ENCODE data around the gene ICAM3. TPM values are rescaled to one million over a fixed set of nuclear protein-coding genes. Genes with fewer than 3 reads are reported as not detected.
A peak's percentile ranks its signal among the peaks of the same experiment; 100 is the strongest.

The ICAM3 gene
- total and polyA plus RNA-seq, 10 of the 15 experiments (the other 5 are each of a cell fraction or from before 2014, with no cell fraction given) = 5.5 to 152 (median 90.7) TPM

DNA sequence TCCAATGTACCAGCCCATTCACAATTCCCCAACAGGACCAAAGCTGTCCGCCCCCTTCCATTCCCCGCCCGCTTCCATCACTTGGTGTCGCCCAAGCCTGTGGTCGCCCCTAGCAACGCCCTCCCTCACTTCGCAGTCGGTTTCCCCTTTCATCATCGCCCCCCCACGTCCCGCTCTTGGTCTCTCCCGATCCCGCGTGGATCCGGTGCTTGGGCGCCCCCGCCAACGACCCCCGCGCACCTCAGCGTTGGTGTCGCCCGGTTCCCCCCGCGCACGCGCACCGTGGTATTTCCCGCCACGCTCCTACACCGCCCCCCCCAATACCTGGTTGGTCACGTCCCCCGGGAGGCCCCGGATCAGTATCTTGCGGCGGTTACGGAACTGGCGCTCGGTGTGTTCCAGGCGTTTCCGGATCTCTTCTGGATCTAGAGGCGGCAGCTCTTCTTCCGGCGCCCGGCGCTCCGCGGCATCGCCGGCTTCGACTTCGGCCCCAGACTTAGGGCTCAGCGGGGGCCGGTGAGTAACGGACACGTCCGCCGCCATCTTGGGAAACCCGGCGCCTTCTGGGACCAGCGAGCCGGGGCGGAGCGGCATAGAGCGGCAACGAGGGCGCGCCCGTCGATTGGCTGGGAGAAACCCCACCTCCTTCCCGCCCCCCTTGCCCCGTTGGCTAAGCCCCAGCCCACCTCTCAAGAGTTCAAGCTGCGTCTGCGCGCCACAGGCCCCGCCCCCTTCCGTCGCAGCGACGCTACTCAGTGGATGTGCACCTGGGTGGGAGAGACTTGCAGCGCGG is 6.3 kb downstream of the ICAM3 start, which contains the start of gene RAVER1:
Gene RAVER1 (minus strand): TSS at position 565 of the 793 bp plus-strand sequence. CDS start 22 bp downstream, at position 543.
- FAIRE-seq = peak; percentile 99
- in situ Hi-C loops (cut with MboI) = no loop called here
- TF ChIP-seq MEF2A (IDR thresholded peaks at IDR 0.05; ENCODE audit: insufficient read depth, low read depth, low read length) = no peak
- peak; percentile 35; the same call in 1 of the 2 replicates for TF ChIP-seq STAT1 (conservative IDR thresholded peaks at IDR 0.05)
- no peak for TF ChIP-seq ZSCAN29 (IDR thresholded peaks at IDR 0.05)
- peak; percentile 96 for TF ChIP-seq POLR2A (IDR thresholded peaks at IDR 0.05; ENCODE audit: low read depth, low read length)
- TF ChIP-seq, protein P1, sequence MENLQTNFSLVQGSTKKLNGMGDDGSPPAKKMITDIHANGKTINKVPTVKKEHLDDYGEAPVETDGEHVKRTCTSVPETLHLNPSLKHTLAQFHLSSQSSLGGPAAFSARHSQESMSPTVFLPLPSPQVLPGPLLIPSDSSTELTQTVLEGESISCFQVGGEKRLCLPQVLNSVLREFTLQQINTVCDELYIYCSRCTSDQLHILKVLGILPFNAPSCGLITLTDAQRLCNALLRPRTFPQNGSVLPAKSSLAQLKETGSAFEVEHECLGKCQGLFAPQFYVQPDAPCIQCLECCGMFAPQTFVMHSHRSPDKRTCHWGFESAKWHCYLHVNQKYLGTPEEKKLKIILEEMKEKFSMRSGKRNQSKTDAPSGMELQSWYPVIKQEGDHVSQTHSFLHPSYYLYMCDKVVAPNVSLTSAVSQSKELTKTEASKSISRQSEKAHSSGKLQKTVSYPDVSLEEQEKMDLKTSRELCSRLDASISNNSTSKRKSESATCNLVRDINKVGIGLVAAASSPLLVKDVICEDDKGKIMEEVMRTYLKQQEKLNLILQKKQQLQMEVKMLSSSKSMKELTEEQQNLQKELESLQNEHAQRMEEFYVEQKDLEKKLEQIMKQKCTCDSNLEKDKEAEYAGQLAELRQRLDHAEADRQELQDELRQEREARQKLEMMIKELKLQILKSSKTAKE (IDR thresholded peaks at IDR 0.05; ENCODE audit: low read depth, poor library complexity, severe bottlenecking) = peak; percentile 63
- peak; percentile 92 to 96 for TF ChIP-seq BHLHE40 (IDR thresholded peaks at IDR 0.05; ENCODE audit: borderline replicate concordance in 1 of 2, low read depth in 2 of 2, low read length in 1 of 2)
- no peak for TF ChIP-seq TBL1XR1 (IDR thresholded peaks at IDR 0.05; ENCODE audit: low read depth, low read length)
- peak; percentile 75 for TF ChIP-seq NRF1 (conservative IDR thresholded peaks at IDR 0.05; ENCODE audit: low read depth, low read length)
- TF ChIP-seq, protein P2, sequence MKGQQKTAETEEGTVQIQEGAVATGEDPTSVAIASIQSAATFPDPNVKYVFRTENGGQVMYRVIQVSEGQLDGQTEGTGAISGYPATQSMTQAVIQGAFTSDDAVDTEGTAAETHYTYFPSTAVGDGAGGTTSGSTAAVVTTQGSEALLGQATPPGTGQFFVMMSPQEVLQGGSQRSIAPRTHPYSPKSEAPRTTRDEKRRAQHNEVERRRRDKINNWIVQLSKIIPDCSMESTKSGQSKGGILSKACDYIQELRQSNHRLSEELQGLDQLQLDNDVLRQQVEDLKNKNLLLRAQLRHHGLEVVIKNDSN (IDR thresholded peaks at IDR 0.05; ENCODE audit: borderline replicate concordance, extremely low read length, insufficient read depth, low read depth, low read length) = peak; percentile 18
- no peak for TF ChIP-seq SIX5 (IDR thresholded peaks at IDR 0.05; ENCODE audit: low read depth, low read length, severe bottlenecking)
- TF ChIP-seq, protein P3, sequence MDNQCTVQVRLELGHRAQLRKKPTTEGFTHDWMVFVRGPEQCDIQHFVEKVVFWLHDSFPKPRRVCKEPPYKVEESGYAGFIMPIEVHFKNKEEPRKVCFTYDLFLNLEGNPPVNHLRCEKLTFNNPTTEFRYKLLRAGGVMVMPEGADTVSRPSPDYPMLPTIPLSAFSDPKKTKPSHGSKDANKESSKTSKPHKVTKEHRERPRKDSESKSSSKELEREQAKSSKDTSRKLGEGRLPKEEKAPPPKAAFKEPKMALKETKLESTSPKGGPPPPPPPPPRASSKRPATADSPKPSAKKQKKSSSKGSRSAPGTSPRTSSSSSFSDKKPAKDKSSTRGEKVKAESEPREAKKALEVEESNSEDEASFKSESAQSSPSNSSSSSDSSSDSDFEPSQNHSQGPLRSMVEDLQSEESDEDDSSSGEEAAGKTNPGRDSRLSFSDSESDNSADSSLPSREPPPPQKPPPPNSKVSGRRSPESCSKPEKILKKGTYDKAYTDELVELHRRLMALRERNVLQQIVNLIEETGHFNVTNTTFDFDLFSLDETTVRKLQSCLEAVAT (IDR thresholded peaks at IDR 0.05) = peak; percentile 80
- TF ChIP-seq KLF5 (IDR thresholded peaks at IDR 0.05; ENCODE audit: partially characterized antibody) = peak; percentile 98
- peak; percentile 62; the same call in 1 of the 2 replicates for TF ChIP-seq MAX (IDR thresholded peaks at IDR 0.05; ENCODE audit: low read depth, low read length)
- TF ChIP-seq, protein P4, sequence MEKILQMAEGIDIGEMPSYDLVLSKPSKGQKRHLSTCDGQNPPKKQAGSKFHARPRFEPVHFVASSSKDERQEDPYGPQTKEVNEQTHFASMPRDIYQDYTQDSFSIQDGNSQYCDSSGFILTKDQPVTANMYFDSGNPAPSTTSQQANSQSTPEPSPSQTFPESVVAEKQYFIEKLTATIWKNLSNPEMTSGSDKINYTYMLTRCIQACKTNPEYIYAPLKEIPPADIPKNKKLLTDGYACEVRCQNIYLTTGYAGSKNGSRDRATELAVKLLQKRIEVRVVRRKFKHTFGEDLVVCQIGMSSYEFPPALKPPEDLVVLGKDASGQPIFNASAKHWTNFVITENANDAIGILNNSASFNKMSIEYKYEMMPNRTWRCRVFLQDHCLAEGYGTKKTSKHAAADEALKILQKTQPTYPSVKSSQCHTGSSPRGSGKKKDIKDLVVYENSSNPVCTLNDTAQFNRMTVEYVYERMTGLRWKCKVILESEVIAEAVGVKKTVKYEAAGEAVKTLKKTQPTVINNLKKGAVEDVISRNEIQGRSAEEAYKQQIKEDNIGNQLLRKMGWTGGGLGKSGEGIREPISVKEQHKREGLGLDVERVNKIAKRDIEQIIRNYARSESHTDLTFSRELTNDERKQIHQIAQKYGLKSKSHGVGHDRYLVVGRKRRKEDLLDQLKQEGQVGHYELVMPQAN (conservative IDR thresholded peaks at IDR 0.05) = peak; percentile 89
- TF ChIP-seq DPF2 (IDR thresholded peaks at IDR 0.05) = peak; percentile 72

More for the DNA sequence above, 6.3 kb downstream of the ICAM3 start, which contains the start of gene RAVER1:
- POLR2A ChIA-PET = interaction anchor here (0.6 to 1.8 kb wide), 7 partner anchors 9 to 507 kb away, joined by 3 to 11 read pairs (median 6); partner anchors contain the start of gene ICAM5
- SMC1A ChIA-PET (ENCODE audit: uncharacterized antibody, unreplicated experiment) = interaction anchor here (0.9 to 2.5 kb wide), 7 partner anchors 8 to 73 kb away, joined by 3 to 11 read pairs (median 4); partner anchors contain the start of genes ICAM1, ICAM4 and TYK2
- Histone ChIP-seq H3K79me2 (ENCODE audit: control insufficient read depth, insufficient read depth, low read length) (peaks cover 38% of the 10 kb centered on the region), H3K4me3 (peak within 1 kb of the TSS; percentile 100), H3K36me3 (ENCODE audit: control insufficient read depth in 2 of 2, insufficient read depth in 2 of 2, low read length in 1 of 2) (peaks cover 11 to 25% of the 10 kb centered on the region in 2 experiments), H3K9ac (ENCODE audit: control insufficient read depth, insufficient read depth, low read length) (peak within 1 kb of the TSS; percentile 95), H3K4me1 (ENCODE audit: control insufficient read depth, insufficient read depth, low read length) (peaks cover 16% of the 10 kb centered on the region), H2AFZ (ENCODE audit: control insufficient read depth, low read depth, low read length) (peak within 1 kb of the TSS; percentile 96), H3K9me3 (replicated peaks; ENCODE audit: control insufficient read depth, insufficient read depth, low read length) (no peaks in the 10 kb centered on the region), H3K27me3 (replicated peaks in 1 of 2; ENCODE audit: control insufficient read depth in 2 of 2, insufficient read depth in 2 of 2, low read length in 1 of 2) (no peaks in the 10 kb centered on the region), H3K27ac (ENCODE audit: control insufficient read depth, insufficient read depth) (peak within 1 kb of the TSS; percentile 92), H4K20me1 (ENCODE audit: control insufficient read depth, insufficient read depth) (no peaks in the 10 kb centered on the region), H3K4me2 (ENCODE audit: control insufficient read depth, insufficient read depth) (peak within 1 kb of the TSS; percentile 88)
- RAD21 ChIA-PET (ENCODE audit: unreplicated experiment) = interaction anchor here (0.6 to 1.4 kb wide), 10 partner anchors 16 to 478 kb away, joined by 3 to 15 read pairs (median 6); partner anchors contain the start of genes ICAM1 and ICAM5
- intact Hi-C loops (cut with micrococcal nuclease; ENCODE audit: unreplicated experiment) = loop anchor here (5.0 kb wide), 2 partner anchors 54 to 61 kb away; partner anchors contain the start of gene ICAM1
- BruUV-seq (replicated peaks) = TSS peak; percentile 68
- CTCF ChIA-PET = interaction anchor here (1.0 to 2.9 kb wide), 5 partner anchors 42 to 74 kb away, joined by 3 to 15 read pairs (median 3); partner anchors contain the start of gene TYK2
- ATAC-seq (peak; percentile 98), DNase-seq (ENCODE audit: low read depth, low spot score) (peak; percentile 87)
- 1% methylated on average over 79 of the region's 82 CpGs for WGBS (ENCODE audit: insufficient coverage, insufficient replicate concordance, low lambda C conversion rate, missing lambda C conversion rate)
